Medulla oblongata (tissue), 1 donor: Measurements from ENCODE around the gene CLCNKA.

Source experiments
- DNase-seq: peaks from one replicate; pipeline ENCODE4 v3.0.0-alpha.2; 2015; ENCODE audit errors: extremely low spot score

The CLCNKA gene

GRCh38 chr1:16078925-16079656, 57.3 kb downstream of the CLCNKA start:
- DNase-seq = peak; percentile 82

DNA sequence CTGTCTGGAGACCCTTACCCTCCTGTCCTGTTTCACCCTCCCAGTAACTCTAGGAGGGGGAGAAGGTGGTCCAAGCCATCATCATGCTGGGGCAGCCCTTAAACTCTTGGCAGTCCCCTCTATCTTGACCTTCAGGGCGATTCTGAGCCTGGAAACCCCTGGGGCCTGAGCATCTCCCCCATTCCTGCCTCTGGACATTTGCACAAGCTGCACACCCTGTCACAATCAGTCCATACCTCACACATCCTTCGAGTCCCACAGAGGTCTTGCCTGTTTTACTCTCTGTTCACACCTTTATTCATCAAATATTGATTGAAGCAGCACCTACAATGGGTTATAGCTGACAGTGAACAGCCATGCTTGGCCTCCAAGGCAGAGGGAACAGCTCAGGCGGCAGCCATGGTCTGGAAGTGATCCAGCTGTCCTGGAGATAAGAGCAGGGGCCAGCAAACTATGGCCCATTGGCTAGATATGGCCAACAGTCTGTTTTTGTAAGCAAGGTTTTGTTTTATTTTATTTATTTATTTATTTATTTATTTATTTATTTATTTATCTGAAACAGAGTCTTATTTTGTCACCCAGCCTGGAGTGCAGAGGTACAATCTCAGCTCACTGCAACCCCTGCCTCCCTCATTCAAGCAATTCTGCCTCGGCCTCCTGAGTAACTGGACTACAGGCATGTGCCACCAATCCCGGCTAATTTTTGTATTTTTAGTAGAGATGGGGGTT, 58.8 kb downstream of the CLCNKA start:
- DNase-seq = no peak

GRCh38 chr1:16081636-16082035, 59.8 kb downstream of the CLCNKA start:
- no peak for DNase-seq

DNA sequence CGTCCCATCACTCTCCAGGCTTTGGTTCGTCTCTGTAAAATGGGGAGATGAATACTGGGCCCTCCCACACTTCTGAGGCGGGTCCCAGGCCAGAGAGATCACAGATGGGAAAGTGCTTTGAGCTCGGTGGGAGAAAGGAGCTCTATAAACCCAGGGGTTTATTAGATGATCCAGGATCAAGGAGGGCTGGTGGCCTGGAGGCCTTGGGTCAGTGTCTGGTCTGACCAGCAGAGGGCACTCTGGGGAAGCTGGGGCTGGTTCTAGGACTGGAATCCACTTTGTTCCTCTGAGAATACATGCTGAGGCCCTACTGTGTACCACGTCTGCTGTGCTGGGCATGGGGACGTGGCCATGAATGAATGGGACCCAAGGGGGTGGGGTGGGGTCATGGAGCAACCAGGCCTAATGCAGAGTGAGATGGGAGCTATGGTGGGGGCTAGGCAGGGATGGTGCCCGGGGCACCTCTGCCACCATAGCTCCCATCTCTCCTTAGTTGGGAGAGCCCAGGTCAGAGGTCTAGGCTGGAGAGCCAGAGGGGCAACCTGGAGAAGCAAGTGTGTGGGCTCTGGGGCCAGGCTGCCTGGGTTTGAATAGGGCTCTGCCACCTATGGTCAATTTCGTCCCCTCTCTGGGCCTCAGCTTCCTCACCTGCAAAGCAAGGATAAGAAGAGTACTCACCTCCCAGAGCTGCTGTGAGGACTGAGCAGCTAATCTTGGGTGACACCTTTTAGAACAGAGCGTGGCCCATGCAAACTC, 60.6 kb downstream of the CLCNKA start:
- peak; percentile 48 for DNase-seq

DNA sequence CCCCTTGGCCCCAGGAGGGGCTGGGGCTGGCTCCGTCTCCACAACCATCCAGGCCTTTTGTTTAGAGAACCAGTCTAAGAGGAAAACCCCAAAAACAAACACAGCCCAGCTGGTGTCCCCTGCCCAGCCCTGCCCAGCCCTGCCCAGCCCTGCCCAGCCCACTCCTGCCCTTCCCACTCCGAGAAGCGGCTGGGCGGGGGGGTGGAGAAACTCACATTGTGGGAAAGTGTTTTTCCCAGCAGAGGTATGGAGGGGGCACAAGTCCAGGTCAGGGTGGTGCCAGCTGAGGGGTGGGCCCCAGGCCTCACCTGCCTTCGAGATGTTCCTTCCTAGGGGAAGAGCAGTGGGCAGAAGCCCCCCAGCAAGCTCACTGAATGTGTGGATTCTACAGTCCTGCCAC, 61.6 kb downstream of the CLCNKA start:
- DNase-seq = no peak
